Cardiac fibroblast (primary cell): ENCODE data around the gene SGTB.
A peak's percentile ranks its signal among the peaks of the same experiment; 100 is the strongest.

Experiments
- DNase-seq, 2 donors: peaks; one replicate each; pipeline versions ENCODE4 v3.0.0 to v3.0.0-alpha.2; 2010; ENCODE audit warnings: low read depth in 2 of 2
- H3K4me3 ChIP-seq, 2 donors: replicated peaks in 1 of 2; 1 replicate in 1 of 2; 2 replicates in 1 of 2; pipeline ENCODE4 v1.5.1; 2011; ENCODE audit warnings: low read depth in 2 of 2, low read length in 2 of 2, mild to moderate bottlenecking in 2 of 2, moderate library complexity in 1 of 2
- CTCF ChIP-seq: IDR thresholded peaks from one replicate; pipeline ENCODE4 v1.5.1; 2011; ENCODE audit warnings: low read depth, mild to moderate bottlenecking, low read length, inconsistent platforms

Gene SGTB

GRCh38 chr5:65674749-65675148 is 47.2 kb downstream of the SGTB start:
- TF ChIP-seq CTCF = no peak
- peak; percentile 16 to 45 for DNase-seq
- no peak overlapping the region for H3K4me3 ChIP-seq

DNA sequence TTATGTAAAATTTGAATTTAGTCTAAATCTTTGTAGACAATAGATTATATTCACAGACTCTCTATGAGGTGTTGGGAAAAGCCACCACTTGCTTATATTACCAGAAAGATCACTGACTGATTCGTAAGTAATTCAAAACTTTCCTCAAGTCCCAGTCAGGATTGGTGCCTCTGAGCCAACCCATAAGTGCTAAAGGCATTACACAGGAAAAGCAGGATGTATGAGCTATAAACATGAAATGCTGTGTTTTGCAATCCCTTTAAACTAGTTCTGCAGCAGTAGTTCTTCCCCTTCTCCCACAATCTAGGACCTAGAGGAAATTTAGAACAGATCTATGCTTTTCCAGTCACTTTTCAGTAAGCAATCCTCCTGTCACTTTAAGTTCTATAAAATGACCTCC is 49.1 kb downstream of the SGTB start:
- TF ChIP-seq CTCF = no peak
- peak; percentile 64 to 85 for DNase-seq
- H3K4me3 ChIP-seq = no peak overlapping the region

- no peak for TF ChIP-seq CTCF
These were observed 53.2 kb downstream of the SGTB start for GRCh38 chr5:65668696-65669095.

DNA sequence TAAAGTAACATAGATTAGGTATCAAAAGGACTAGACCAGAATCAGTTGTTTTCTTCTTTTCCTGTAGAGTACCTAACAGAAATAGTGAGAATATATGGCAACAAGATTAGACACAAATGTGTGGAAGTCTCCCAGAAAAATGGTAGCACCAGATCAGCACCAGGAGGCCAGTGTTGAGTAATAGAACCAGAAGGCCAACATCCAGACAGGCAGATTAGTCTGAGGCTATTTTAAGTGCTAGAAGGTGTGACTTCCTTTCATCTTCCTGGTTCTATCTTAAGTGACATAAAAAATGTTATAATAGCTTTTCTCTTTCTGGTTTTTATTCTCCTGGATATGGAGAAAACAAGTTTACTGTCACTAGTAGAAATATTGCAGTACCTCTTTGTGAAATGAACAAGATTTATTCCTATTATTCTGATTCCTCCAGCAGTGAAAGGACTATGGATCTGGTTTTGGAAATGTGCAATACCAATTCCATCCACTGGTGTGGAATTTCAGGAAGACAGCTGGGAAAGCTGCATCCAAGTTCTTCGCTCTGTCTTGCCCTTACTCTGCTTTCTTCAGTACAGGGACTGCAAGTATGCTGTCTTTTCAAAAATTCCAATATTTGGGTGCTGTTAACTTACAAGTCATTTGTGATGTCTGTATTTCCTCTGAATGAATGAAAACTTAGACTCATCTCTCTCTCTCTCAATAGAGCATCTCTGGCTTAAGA is 57.9 kb downstream of the SGTB start:
- TF ChIP-seq CTCF = peak; percentile 52

More at GRCh38 chr5:65668696-65669095, 53.2 kb downstream of the SGTB start:
- H3K4me3 ChIP-seq = no peak overlapping the region
- DNase-seq = no peak

GRCh38 chr5:65654713-65655112 is 67.2 kb downstream of the SGTB start:
- no peak for TF ChIP-seq CTCF
- no peak for DNase-seq
- H3K4me3 ChIP-seq = no peak overlapping the region

More for the DNA sequence above, 57.9 kb downstream of the SGTB start:
- no peak overlapping the region for H3K4me3 ChIP-seq
- DNase-seq = peak; percentile 26 to 36

- no peak for DNase-seq
- H3K4me3 ChIP-seq = no peak overlapping the region
- no peak for TF ChIP-seq CTCF
These were observed 70.8 kb downstream of the SGTB start for GRCh38 chr5:65651144-65651543.

DNA sequence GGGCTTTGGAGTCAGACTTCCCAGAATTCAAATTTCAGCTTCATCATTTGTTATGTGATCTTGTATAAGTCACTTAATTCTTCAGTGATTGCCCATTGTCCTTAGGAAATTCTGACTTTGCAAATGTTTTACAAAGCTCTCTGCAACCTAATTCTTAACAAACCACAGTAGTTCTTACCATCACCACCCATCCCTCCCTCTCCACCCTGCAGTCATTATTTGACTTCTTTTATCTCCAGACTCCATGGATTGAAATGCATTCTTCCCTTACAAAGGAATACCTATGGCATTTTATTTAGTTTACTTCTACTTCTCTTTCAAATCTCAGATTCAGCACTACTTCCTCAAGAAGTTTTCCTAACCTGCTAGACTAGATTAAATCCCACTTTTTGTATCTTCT is 74.0 kb downstream of the SGTB start:
- DNase-seq = no peak
- no peak overlapping the region for H3K4me3 ChIP-seq
- no peak for TF ChIP-seq CTCF
